ENCODE measurements around the gene TAGLN3. TPM values are rescaled to one million over a fixed set of nuclear protein-coding genes. Genes with fewer than 3 reads are reported as not detected.

TAGLN3 gene
- total RNA-seq, 4 donors from 2014 or later, result 0.64 to 1.5 (median 0.68) TPM; not detected in 1

DNA sequence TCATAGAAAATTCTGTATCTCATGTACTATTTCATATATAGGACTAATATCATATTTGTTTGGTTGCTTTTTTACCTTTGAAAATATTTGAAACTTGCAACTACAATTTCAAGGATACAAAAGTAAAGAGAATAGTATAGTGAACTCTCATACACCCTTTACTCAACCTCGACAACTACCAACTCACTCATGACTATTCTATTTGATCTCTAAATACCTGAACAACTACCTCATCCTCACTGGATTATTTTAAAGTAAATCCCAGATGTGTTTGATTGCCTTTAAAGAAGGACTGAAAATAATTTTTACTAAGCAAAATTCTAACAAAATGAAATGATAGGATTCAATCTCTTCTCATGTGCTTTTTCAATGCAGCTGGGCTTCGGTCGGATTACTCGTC is 47.9 kb downstream of the TAGLN3 start:
- WGBS, 2 donors (ENCODE audit: low coverage in 1 of 2), result 70 to 73% methylated on average over 4 of the region's 4 CpGs
- intact Hi-C loops (cut with DNase I; ENCODE audit: low total_unique reads) (no loop called here), in situ Hi-C loops (cut with MboI; ENCODE audit: low pct_ligation_motif_present in 1 of 4, low pct_unique_long_range_greater_than_20kb in 1 of 4, low sequenced_read_pairs in 3 of 4) (no loop called here)
- Histone ChIP-seq H3K27ac (no peak overlapping the region), H3K4me3 (no peak overlapping the region), H3K36me3 (no peaks in the 10 kb centered on the region), H3K4me1 (peaks cover 0 to 9% (median 2%) of the 10 kb centered on the region in 4 donors), H3K9me3 (no peaks in the 10 kb centered on the region), H3K27me3 (no peaks in the 10 kb centered on the region)
- TF ChIP-seq POLR2A (IDR thresholded peaks at IDR 0.05) (no peak), POLR2AphosphoS5 (IDR thresholded peaks at IDR 0.05) (no peak), EP300 (IDR thresholded peaks at IDR 0.05; ENCODE audit: low read depth) (no peak)
- TF ChIP-seq, protein P1, sequence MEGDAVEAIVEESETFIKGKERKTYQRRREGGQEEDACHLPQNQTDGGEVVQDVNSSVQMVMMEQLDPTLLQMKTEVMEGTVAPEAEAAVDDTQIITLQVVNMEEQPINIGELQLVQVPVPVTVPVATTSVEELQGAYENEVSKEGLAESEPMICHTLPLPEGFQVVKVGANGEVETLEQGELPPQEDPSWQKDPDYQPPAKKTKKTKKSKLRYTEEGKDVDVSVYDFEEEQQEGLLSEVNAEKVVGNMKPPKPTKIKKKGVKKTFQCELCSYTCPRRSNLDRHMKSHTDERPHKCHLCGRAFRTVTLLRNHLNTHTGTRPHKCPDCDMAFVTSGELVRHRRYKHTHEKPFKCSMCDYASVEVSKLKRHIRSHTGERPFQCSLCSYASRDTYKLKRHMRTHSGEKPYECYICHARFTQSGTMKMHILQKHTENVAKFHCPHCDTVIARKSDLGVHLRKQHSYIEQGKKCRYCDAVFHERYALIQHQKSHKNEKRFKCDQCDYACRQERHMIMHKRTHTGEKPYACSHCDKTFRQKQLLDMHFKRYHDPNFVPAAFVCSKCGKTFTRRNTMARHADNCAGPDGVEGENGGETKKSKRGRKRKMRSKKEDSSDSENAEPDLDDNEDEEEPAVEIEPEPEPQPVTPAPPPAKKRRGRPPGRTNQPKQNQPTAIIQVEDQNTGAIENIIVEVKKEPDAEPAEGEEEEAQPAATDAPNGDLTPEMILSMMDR (IDR thresholded peaks at IDR 0.05), result no peak
- no peak for DNase-seq

DNA sequence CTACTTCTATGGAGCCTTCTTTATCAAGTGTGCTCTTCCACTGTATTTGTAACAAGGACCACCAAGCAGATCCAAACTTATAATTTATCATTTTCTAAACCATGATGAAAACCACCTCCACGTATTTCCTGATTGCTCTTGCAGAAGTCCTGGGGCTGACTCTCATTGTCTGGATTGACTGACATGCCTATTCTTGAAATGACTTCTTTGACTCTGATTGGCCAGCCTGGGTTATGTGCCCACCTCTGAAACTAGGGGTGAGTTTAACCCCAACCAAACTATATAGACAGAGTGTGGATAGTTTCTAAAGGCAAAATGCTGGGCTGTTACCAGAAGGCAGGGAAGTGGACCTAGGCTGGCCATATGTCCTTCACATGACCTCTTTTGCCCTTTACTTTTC is 48.5 kb downstream of the TAGLN3 start:
- Histone ChIP-seq H3K9me3 (no peaks in the 10 kb centered on the region), H3K27ac (no peak overlapping the region), H3K27me3 (no peaks in the 10 kb centered on the region), H3K4me1 (peaks cover 0 to 9% (median 2%) of the 10 kb centered on the region in 4 donors), H3K36me3 (no peaks in the 10 kb centered on the region), H3K4me3 (no peak overlapping the region)
- in situ Hi-C loops (cut with MboI; ENCODE audit: low pct_ligation_motif_present in 1 of 4, low pct_unique_long_range_greater_than_20kb in 1 of 4, low sequenced_read_pairs in 3 of 4) (no loop called here), intact Hi-C loops (cut with DNase I; ENCODE audit: low total_unique reads) (no loop called here)
- no peak for DNase-seq
- 80 to 90% methylated on average over 1 of the region's 1 CpG for WGBS, 2 donors (ENCODE audit: low coverage in 1 of 2)
- TF ChIP-seq, protein P1 (IDR thresholded peaks at IDR 0.05), result no peak
- TF ChIP-seq POLR2AphosphoS5 (IDR thresholded peaks at IDR 0.05), result no peak
- no peak for TF ChIP-seq POLR2A (IDR thresholded peaks at IDR 0.05)
- TF ChIP-seq EP300 (IDR thresholded peaks at IDR 0.05; ENCODE audit: low read depth), result no peak

DNA sequence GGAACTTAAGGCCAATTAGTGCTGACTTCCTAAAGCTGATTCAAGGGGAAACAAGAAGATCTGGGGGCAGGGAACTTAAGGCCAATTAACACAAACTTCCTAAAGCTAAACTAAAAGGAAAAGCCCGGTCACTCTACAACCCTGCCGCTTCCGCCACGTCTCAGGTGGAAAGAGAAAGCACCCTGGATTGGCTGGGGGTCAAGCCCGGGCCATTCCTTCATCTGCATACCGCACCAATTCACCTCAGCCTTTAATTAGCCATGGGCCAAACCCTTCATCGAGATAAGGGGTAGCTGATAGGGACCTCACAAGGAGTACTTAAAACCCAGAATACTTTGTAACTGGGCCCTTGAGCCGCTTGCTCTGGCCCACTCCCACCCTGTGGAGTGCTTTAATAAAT is 50.2 kb downstream of the TAGLN3 start:
- TF ChIP-seq, protein P1 (IDR thresholded peaks at IDR 0.05), result no peak
- TF ChIP-seq POLR2A (IDR thresholded peaks at IDR 0.05), result no peak
- no peak for TF ChIP-seq EP300 (IDR thresholded peaks at IDR 0.05; ENCODE audit: low read depth)
- TF ChIP-seq POLR2AphosphoS5 (IDR thresholded peaks at IDR 0.05), result no peak
- DNase-seq, result no peak
- H3K4me3 ChIP-seq, result no peak overlapping the region
- H3K27ac ChIP-seq, result no peak overlapping the region
- no peaks in the 10 kb centered on the region for H3K9me3 ChIP-seq
- no peaks in the 10 kb centered on the region for H3K36me3 ChIP-seq
- intact Hi-C loops (cut with DNase I; ENCODE audit: low total_unique reads) (no loop called here), in situ Hi-C loops (cut with MboI; ENCODE audit: low pct_ligation_motif_present in 1 of 4, low pct_unique_long_range_greater_than_20kb in 1 of 4, low sequenced_read_pairs in 3 of 4) (no loop called here)
- WGBS, 2 donors (ENCODE audit: low coverage in 1 of 2), result 71 to 72% methylated on average over 8 of the region's 8 CpGs
- H3K27me3 ChIP-seq, result no peaks in the 10 kb centered on the region
- H3K4me1 ChIP-seq, result peaks cover 0 to 2% (median 0%) of the 10 kb centered on the region in 4 donors

DNA sequence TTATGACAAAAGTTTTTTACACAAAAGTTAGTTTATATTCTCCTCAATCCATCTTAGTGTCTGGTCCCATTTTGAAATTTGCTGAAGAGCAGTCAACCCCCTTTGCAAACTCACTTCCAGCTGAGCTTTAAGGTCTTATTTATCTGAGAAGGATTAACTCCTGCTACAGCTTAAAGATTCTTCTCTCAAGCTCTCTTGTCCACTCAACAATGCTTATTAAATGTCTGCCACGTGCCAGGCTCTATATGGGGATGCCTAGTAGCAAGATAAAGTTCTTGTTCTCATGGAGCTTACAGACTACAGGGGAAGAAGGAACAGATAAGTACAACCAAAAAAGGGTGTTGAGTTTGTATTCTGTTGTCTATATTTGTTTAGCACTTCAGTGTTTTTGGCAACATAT is 54.5 kb downstream of the TAGLN3 start:
- H3K4me3 ChIP-seq, result no peak overlapping the region
- H3K9me3 ChIP-seq, result no peaks in the 10 kb centered on the region
- in situ Hi-C loops (cut with MboI; ENCODE audit: low pct_ligation_motif_present in 1 of 4, low pct_unique_long_range_greater_than_20kb in 1 of 4, low sequenced_read_pairs in 3 of 4) (no loop called here), intact Hi-C loops (cut with DNase I; ENCODE audit: low total_unique reads) (no loop called here)
- H3K36me3 ChIP-seq, result no peaks in the 10 kb centered on the region
- DNase-seq, result no peak
- H3K27me3 ChIP-seq, result no peaks in the 10 kb centered on the region
- TF ChIP-seq POLR2A (IDR thresholded peaks at IDR 0.05) (no peak), POLR2AphosphoS5 (IDR thresholded peaks at IDR 0.05) (no peak), EP300 (IDR thresholded peaks at IDR 0.05; ENCODE audit: low read depth) (no peak)
- TF ChIP-seq, protein P1 (IDR thresholded peaks at IDR 0.05), result no peak
- H3K27ac ChIP-seq, result no peak overlapping the region
- H3K4me1 ChIP-seq, result no peaks in the 10 kb centered on the region
- 36 to 60% methylated on average over 1 of the region's 1 CpG for WGBS, 2 donors (ENCODE audit: low coverage in 1 of 2)
